ENCODE measurements around the gene IL15RA. TPM values are rescaled to one million over a fixed set of nuclear protein-coding genes. Genes with fewer than 3 reads are reported as not detected.
A peak's percentile ranks its signal among the peaks of the same experiment; 100 is the strongest.

The IL15RA gene
- total RNA-seq, 1 experiment from 2014 or later: 4.4 TPM

DNA sequence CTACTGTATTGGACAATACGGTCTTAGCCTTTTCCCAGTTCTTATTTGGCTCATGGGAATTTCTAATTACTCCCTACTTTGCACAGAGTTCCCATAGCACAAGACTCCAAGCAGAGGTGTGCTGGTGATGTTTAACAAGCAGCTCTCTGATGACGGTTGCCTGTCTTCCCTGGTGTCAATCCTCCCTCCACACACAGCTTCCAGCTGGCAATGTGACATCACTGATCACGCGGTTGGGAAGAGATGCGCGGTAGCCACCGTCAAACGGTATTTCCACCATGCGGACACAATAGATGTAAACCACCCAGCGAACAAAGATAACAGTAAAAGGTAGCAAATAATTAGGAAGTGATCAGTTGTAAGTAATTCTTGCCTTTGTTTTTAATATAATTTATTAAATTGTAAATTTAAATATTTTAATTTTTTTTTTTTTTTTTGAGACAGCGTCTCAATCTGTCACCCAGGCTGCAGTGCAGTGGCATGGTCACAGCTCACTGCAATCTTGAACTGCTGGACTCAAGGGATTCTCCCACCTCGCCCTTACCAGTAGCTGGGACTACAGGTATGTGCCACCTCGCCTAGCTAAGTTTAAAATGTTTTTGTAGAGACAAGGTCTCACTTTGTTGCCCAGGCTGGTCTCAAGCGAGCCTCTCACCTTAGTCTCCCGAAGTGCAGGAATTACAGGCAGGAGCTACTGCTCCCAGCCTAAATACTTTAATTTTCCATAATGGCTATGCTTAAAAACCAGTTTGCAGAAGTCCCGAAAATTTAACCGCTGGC, 36.3 kb upstream of the IL15RA start:
- POLR2A ChIA-PET (ENCODE audit: unreplicated experiment): no interaction called here
- H3K9me3 ChIP-seq (ENCODE audit: low read length): no peaks in the 10 kb centered on the region
- no peaks in the 10 kb centered on the region for H3K79me2 ChIP-seq (ENCODE audit: low read length)
- no peaks in the 10 kb centered on the region for H4K20me1 ChIP-seq (ENCODE audit: low read length)
- peak overlapping the region; percentile 77 for H3K4me2 ChIP-seq (ENCODE audit: low read length)
- H3K9ac ChIP-seq (ENCODE audit: low read length): no peak overlapping the region
- CTCF ChIA-PET: interaction anchor here (0.6 to 1.3 kb wide), 4 partner anchors 55 to 388 kb away, joined by 3 to 5 read pairs (median 4); partner anchors contain the start of genes ANKRD16 and FBH1
- H3K4me3 ChIP-seq (ENCODE audit: low read length): peak overlapping the region; percentile 40
- no peaks in the 10 kb centered on the region for H3K9me2 ChIP-seq (replicated peaks; ENCODE audit: low read length)
- peak overlapping the region; percentile 61 for H2AFZ ChIP-seq (ENCODE audit: low read length)
- no peaks in the 10 kb centered on the region for H3K36me3 ChIP-seq (ENCODE audit: low read depth, low read length)
- H3K27me3 ChIP-seq (ENCODE audit: low read length): no peaks in the 10 kb centered on the region
- intact Hi-C loops (cut with micrococcal nuclease): loop anchor here (2.0 to 10.0 kb wide), 3 partner anchors 39 to 71 kb away; partner anchors contain the start of gene RBM17
- no peak overlapping the region for H3K27ac ChIP-seq (ENCODE audit: low read length)
- BruUV-seq (replicated peaks): no TSS peak
- ATAC-seq (peak; percentile 37), DNase-seq (no peak)
- no peaks in the 10 kb centered on the region for H3K4me1 ChIP-seq (ENCODE audit: insufficient read depth, low read length)
- H3F3A ChIP-seq (ENCODE audit: low read length, unreplicated experiment): no peaks in the 10 kb centered on the region
- TF ChIP-seq CTCF (conservative IDR thresholded peaks at IDR 0.05; ENCODE audit: low read depth, low read length) (no peak), EZH2phosphoT487 (IDR thresholded peaks at IDR 0.05; ENCODE audit: borderline replicate concordance, low read length) (no peak), EZH2 (IDR thresholded peaks at IDR 0.05; ENCODE audit: low read length, unreplicated experiment) (no peak)

DNA sequence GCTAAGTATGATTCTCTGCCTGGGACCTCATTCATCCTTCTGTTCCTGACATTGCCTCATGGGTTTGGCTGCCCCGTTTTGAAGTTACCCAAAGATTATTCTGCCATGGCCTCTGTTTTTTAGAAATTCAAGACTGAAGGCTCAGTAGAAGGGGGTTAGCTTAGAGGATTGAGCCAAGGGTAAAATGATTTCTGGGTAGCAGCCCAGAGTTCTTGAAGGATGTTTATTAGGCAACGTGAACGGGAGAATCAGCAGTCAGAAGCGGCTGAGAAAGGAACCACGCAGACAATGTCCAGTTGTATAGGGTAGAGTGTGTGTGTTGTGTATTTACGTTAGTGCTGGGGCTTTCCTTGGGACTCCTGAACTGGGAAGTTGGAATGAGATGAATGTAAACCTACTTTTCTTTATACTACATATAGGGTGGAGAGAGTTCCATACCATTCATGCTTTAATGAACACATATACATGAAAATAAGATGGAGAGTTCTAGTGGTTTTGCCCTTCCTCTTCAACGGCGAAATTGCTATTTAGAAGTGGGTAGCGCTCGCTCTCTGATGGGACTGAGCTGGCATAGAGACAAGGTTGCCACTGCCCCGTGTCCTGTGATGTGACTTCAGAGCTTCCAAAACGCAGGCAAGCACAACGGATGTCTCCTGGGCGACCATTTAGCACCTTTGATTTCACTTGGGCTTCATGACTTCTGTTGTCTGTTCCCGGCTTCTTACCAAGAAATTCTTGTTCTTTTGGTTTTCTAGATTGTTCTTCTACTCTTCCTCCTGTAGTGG, 35.0 kb upstream of the IL15RA start:
- no peaks in the 10 kb centered on the region for H3K27me3 ChIP-seq (ENCODE audit: low read length)
- BruUV-seq (replicated peaks): no TSS peak
- POLR2A ChIA-PET (ENCODE audit: unreplicated experiment): no interaction called here
- no peak overlapping the region for H3K9ac ChIP-seq (ENCODE audit: low read length)
- intact Hi-C loops (cut with micrococcal nuclease): loop anchor here (5.0 to 10.0 kb wide), 2 partner anchors 40 to 72 kb away; partner anchors contain the start of gene RBM17
- ATAC-seq: no peak
- H3K79me2 ChIP-seq (ENCODE audit: low read length): no peaks in the 10 kb centered on the region
- no peak for DNase-seq
- H2AFZ ChIP-seq (ENCODE audit: low read length): no peak overlapping the region
- H3K9me2 ChIP-seq (replicated peaks; ENCODE audit: low read length): no peaks in the 10 kb centered on the region
- no peak for TF ChIP-seq EZH2phosphoT487 (IDR thresholded peaks at IDR 0.05; ENCODE audit: borderline replicate concordance, low read length)
- no peak for TF ChIP-seq CTCF (conservative IDR thresholded peaks at IDR 0.05; ENCODE audit: low read depth, low read length)
- TF ChIP-seq EZH2 (IDR thresholded peaks at IDR 0.05; ENCODE audit: low read length, unreplicated experiment): no peak
- no peak overlapping the region for H3K4me2 ChIP-seq (ENCODE audit: low read length)
- H4K20me1 ChIP-seq (ENCODE audit: low read length): no peaks in the 10 kb centered on the region
- no peaks in the 10 kb centered on the region for H3K4me1 ChIP-seq (ENCODE audit: insufficient read depth, low read length)
- H3K27ac ChIP-seq (ENCODE audit: low read length): no peak overlapping the region
- H3K36me3 ChIP-seq (ENCODE audit: low read depth, low read length): no peaks in the 10 kb centered on the region
- CTCF ChIA-PET: no interaction called here
- no peaks in the 10 kb centered on the region for H3F3A ChIP-seq (ENCODE audit: low read length, unreplicated experiment)
- no peak overlapping the region for H3K4me3 ChIP-seq (ENCODE audit: low read length)
- H3K9me3 ChIP-seq (ENCODE audit: low read length): no peaks in the 10 kb centered on the region

All from PC-3 (cell line).